Prostate gland (tissue), 2 donors: Measurements from ENCODE around the gene PAPPA. TPM values are rescaled to one million over a fixed set of nuclear protein-coding genes. Genes with fewer than 3 reads are reported as not detected.

Experiments
- DNase-seq: peaks from one replicate; pipeline ENCODE4 v3.0.0-alpha.2; 2019; ENCODE audit warnings: low spot score
- H3K27ac ChIP-seq, 2 donors: fragments of 200-600 bp; sonication (generic); 2 replicates each; pipeline ENCODE4 v1.5.1; 2017 to 2019
- H3K27me3 ChIP-seq: fragments of 200-600 bp; sonication (generic); replicated peaks from 2 replicates; pipeline ENCODE4 v1.5.1; 2019; ENCODE audit not compliant: insufficient read depth
- H3K36me3 ChIP-seq, 2 donors: fragments of 200-600 bp; sonication (generic); 1 replicate in 1 of 2; 2 replicates in 1 of 2; pipeline versions ENCODE4 v1.5.1 to v1.8.1; 2017 to 2019
- H3K4me1 ChIP-seq: fragments of 200-600 bp; sonication (generic); replicated peaks from 2 replicates; pipeline ENCODE4 v1.5.1; 2019
- H3K4me3 ChIP-seq, 2 donors: fragments of 200-600 bp; sonication (generic); 2 replicates each; pipeline ENCODE4 v1.5.1; 2017 to 2019
- H3K9me3 ChIP-seq: fragments of 200-600 bp; sonication (generic); 2 replicates; pipeline ENCODE4 v1.5.1; 2017
- CTCF ChIP-seq, 4 experiments: fragments of 200-600 bp in 2 of 4; fragments of 450-650 bp in 2 of 4; sonication (generic) in 2 of 4; IDR thresholded peaks; 1 replicate in 3 of 4; 2 replicates in 1 of 4; pipeline ENCODE4 v1.5.1; 2016 to 2019; ENCODE audit warnings: antibody characterized with exemption in 4 of 4, mild to moderate bottlenecking in 2 of 4, moderate library complexity in 2 of 4
- POLR2A ChIP-seq: fragments of 450-650 bp; IDR thresholded peaks from one replicate; pipeline ENCODE4 v1.6.1; 2016; ENCODE audit warnings: antibody characterized with exemption, mild to moderate bottlenecking
- POLR2AphosphoS5 ChIP-seq: sonication (generic); formaldehyde crosslinking; IDR thresholded peaks from one replicate; pipeline ENCODE4 v1.6.1; 2017; ENCODE audit warnings: antibody characterized with exemption
- WGBS: methylation state at CpG from one replicate; pipeline ENCODE4 v1.1.5; 2018; 5-methylcytosine and 5-hydroxymethylcytosine counted together
- intact Hi-C: fragments of 100-400 bp; cut with DNase I; formaldehyde crosslinking; loops from one replicate; pipeline ENCODE4 v1.14.2; 2022
- total RNA-seq, 2 donors: library from RNA; depleted of rRNA; stranded (reverse); fragments of >200 nt; gene quantifications; one replicate each; pipeline ENCODE4 v1.1.0, GENCODE V29; 2016

Gene PAPPA
- total RNA-seq, 2 donors from 2014 or later: 0.27 to 1.8 TPM

DNA sequence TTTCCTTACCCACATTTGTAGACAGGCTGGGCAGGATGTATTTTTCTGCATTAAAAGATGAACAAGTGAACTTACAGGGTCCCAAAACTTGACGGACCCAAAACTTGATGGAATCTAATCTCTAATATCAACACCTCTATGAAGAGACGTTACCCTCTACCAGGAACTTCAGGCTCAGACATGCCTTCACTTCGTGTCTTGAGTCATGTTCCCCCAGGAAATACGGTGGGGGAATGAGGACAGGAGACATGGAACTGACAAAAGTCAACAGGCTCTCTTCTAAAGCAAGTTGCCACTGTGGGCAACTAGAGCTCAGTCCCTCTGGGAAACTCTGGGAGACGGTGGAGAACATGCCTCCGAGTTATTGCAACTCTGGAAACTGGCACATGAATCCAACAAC is 196.1 kb downstream of the PAPPA start:
- Histone ChIP-seq H3K4me1 (no peaks in the 10 kb centered on the region), H3K27me3 (no peaks in the 10 kb centered on the region), H3K9me3 (no peaks in the 10 kb centered on the region), H3K36me3 (no peaks in the 10 kb centered on the region), H3K27ac (no peak overlapping the region), H3K4me3 (no peak overlapping the region)
- TF ChIP-seq POLR2AphosphoS5 (no peak), CTCF (IDR thresholded peaks at IDR 0.05) (no peak), POLR2A (no peak)
- intact Hi-C loops: no loop called here
- WGBS: 73% methylated on average over 6 of the region's 6 CpGs
- no peak for DNase-seq

GRCh38 chr9:116350213-116350612 is 196.6 kb downstream of the PAPPA start:
- no peaks in the 10 kb centered on the region for H3K9me3 ChIP-seq
- intact Hi-C loops: no loop called here
- TF ChIP-seq POLR2AphosphoS5: no peak
- TF ChIP-seq CTCF (IDR thresholded peaks at IDR 0.05): no peak
- TF ChIP-seq POLR2A: no peak
- no peak overlapping the region for H3K27ac ChIP-seq
- H3K4me3 ChIP-seq: no peak overlapping the region
- no peaks in the 10 kb centered on the region for H3K4me1 ChIP-seq
- no peaks in the 10 kb centered on the region for H3K27me3 ChIP-seq
- no peak for DNase-seq
- 45% methylated on average over 2 of the region's 2 CpGs for WGBS
- no peaks in the 10 kb centered on the region for H3K36me3 ChIP-seq

- no peak for TF ChIP-seq POLR2AphosphoS5
- no peak for TF ChIP-seq CTCF (IDR thresholded peaks at IDR 0.05)
- TF ChIP-seq POLR2A: no peak
- H3K4me3 ChIP-seq: no peak overlapping the region
- 97% methylated on average over 3 of the region's 3 CpGs for WGBS
- no peaks in the 10 kb centered on the region for H3K9me3 ChIP-seq
- DNase-seq: no peak
- no peaks in the 10 kb centered on the region for H3K4me1 ChIP-seq
- no peaks in the 10 kb centered on the region for H3K27me3 ChIP-seq
- H3K36me3 ChIP-seq: no peaks in the 10 kb centered on the region
- intact Hi-C loops: no loop called here
- no peak overlapping the region for H3K27ac ChIP-seq
Observed at GRCh38 chr9:116352958-116353357, 199.4 kb downstream of the PAPPA start.

DNA sequence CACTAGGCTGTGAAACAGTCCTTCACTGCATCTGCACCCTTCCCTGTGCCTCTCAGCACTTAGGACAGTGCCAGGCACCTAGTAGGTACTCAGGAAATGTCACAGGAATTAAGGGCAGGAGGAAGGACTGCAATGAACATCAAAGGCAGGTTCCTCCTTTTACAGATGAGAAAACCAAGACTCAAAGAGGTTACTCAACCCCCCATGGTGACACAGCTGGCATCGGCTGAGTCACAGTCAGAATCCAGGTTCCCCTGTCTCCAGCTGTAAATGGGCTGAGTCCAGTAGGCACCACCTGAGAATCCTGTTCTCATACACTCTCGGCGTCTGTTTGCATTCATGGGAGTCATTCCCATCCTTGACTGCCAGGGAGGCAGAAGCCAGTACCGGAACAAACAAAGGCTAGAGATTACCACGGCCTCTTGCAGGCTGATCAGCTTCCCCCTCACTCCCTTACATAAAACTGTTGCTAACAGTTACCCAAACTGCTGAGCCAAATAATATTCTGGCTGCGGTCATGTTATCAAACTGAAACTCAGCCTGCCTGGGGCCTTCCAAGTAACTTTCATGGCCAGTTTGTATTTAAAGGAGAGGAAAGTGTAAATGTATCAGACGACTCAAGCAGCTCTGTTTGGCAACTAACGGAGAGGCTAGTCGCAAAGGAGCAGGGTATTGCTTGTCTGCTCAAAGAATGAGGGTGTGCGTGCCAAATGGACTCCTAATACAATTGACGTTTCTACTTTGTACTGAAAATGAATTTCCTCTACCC is 201.7 kb downstream of the PAPPA start:
- Histone ChIP-seq H3K4me1 (no peaks in the 10 kb centered on the region), H3K27ac (peak overlapping the region in 1 of 2 donors; percentile 33), H3K36me3 (no peaks in the 10 kb centered on the region), H3K27me3 (no peaks in the 10 kb centered on the region), H3K9me3 (no peaks in the 10 kb centered on the region), H3K4me3 (no peak overlapping the region)
- intact Hi-C loops: no loop called here
- peak; percentile 9 for DNase-seq
- TF ChIP-seq CTCF (IDR thresholded peaks at IDR 0.05): no peak
- no peak for TF ChIP-seq POLR2A
- no peak for TF ChIP-seq POLR2AphosphoS5
- WGBS: 22% methylated on average over 11 of the region's 11 CpGs

- no peak for DNase-seq
- H3K36me3 ChIP-seq: no peaks in the 10 kb centered on the region
- no peaks in the 10 kb centered on the region for H3K9me3 ChIP-seq
- no peak overlapping the region for H3K27ac ChIP-seq
- WGBS: 98% methylated on average over 3 of the region's 3 CpGs
- no peaks in the 10 kb centered on the region for H3K4me1 ChIP-seq
- no peak for TF ChIP-seq CTCF (IDR thresholded peaks at IDR 0.05)
- TF ChIP-seq POLR2A: no peak
- TF ChIP-seq POLR2AphosphoS5: no peak
- H3K27me3 ChIP-seq: no peaks in the 10 kb centered on the region
- H3K4me3 ChIP-seq: no peak overlapping the region
- intact Hi-C loops: no loop called here
Observed at GRCh38 chr9:116358251-116358650, 204.7 kb downstream of the PAPPA start.
